ENCODE measurements around the gene PTPRG.

Gene PTPRG

DNA sequence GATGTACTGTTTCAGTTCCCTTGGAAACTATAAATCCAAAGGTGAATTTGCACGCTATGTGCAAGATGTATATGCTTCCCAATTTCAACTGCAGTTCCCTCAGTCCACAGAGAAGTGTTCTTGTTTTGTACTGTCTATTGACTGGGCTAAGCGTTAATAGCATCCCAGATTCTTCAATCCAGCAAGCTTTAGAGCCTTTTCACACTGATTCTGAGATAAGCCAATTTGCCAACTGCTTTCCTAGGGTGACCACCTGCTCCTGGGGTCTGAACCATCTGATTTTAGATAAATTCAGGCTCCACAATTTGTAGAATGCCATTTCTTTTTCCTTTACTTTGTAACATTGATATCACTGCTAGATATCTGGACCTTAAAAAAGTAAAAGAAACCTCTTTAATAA is 340.1 kb downstream of the PTPRG start:
- TF ChIP-seq, protein P1, sequence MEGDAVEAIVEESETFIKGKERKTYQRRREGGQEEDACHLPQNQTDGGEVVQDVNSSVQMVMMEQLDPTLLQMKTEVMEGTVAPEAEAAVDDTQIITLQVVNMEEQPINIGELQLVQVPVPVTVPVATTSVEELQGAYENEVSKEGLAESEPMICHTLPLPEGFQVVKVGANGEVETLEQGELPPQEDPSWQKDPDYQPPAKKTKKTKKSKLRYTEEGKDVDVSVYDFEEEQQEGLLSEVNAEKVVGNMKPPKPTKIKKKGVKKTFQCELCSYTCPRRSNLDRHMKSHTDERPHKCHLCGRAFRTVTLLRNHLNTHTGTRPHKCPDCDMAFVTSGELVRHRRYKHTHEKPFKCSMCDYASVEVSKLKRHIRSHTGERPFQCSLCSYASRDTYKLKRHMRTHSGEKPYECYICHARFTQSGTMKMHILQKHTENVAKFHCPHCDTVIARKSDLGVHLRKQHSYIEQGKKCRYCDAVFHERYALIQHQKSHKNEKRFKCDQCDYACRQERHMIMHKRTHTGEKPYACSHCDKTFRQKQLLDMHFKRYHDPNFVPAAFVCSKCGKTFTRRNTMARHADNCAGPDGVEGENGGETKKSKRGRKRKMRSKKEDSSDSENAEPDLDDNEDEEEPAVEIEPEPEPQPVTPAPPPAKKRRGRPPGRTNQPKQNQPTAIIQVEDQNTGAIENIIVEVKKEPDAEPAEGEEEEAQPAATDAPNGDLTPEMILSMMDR (conservative IDR thresholded peaks at IDR 0.05; ENCODE audit: control insufficient read depth, insufficient read depth, low read depth, low read length) = no peak
- no peak overlapping the region for H3K4me3 ChIP-seq (ENCODE audit: control insufficient read depth, low read depth, low read length)
- DNase-seq (ENCODE audit: low read depth) = no peak

DNA sequence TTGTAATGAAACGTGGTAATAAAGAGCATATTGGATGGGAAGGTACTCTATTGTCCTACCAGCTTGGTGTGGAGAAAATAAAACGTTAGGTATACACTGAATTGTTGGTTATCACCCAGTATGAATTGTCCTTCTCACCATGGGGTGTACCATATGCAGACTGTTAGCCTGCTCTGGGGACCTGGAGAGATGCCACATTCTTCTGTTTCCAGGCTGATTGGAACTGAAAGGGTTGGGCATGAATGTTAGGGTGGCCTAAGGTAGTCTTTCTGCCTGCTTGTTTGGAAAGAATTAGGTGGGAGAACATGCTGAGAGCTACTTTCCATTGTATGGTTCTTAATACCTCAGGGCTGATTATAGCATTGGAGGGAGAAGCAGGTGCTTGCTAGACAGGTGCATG is 340.6 kb downstream of the PTPRG start:
- TF ChIP-seq, protein P1 (conservative IDR thresholded peaks at IDR 0.05; ENCODE audit: control insufficient read depth, insufficient read depth, low read depth, low read length) = no peak
- no peak for DNase-seq (ENCODE audit: low read depth)
- H3K4me3 ChIP-seq (ENCODE audit: control insufficient read depth, low read depth, low read length) = no peak overlapping the region

DNA sequence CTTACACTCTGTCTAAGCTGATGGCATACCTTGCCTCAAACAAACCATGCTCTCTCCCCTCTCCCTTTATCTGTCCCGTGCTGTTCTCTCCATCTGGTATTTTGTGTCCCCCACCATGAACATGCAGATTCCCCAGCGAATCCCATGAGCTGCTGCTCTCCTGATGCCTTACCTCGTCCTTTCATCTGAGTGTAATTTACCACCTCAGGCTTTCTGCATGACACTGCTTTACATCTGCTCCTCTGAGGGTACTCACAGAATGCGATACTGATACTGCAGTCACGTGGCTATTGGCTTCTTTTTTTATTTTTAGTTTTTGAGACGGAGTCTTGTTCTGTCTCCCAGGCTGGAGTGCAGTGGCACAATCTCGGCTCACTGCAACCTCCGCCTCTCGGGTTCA is 341.7 kb downstream of the PTPRG start:
- no peak overlapping the region for H3K4me3 ChIP-seq (ENCODE audit: control insufficient read depth, low read depth, low read length)
- TF ChIP-seq, protein P1 (conservative IDR thresholded peaks at IDR 0.05; ENCODE audit: control insufficient read depth, insufficient read depth, low read depth, low read length) = no peak
- DNase-seq (ENCODE audit: low read depth) = no peak

DNA sequence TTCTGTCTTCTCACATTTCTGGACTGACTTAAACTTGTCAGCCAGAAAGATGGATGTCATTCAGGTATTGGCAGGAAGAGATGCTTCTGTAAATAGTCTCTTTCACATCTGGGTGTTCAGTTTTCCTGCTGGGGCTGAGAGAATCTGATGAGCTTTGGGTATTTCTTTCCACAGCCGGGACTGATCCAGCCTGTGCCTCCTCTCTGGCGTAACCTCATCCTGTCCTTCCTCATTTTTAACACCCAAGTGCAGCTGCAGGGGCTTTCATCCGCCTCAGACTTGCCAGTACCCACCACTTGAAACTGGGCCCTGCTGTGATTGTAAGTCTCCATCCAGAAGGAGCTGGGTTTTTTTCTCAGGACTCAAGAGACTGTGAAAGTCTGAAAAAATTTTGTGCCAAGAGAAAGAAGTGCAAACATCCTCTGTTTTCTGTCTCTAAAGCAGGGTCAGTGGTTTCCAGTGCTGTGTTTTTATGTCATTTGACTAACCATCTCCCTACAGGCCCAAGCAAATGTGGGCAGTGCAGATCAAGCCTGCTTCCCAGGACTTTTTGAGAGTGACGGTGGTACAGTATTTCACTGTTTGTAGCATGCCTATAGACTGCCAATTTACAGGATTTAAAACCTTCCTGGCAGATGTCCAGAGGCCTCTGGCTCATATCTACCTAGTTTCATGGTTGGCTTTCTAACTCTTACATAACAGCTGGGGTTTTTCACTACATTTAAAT is 342.7 kb downstream of the PTPRG start:
- TF ChIP-seq, protein P1 (conservative IDR thresholded peaks at IDR 0.05; ENCODE audit: control insufficient read depth, insufficient read depth, low read depth, low read length) = no peak
- H3K4me3 ChIP-seq (ENCODE audit: control insufficient read depth, low read depth, low read length) = no peak overlapping the region
- DNase-seq (ENCODE audit: low read depth) = peak; percentile 51

DNA sequence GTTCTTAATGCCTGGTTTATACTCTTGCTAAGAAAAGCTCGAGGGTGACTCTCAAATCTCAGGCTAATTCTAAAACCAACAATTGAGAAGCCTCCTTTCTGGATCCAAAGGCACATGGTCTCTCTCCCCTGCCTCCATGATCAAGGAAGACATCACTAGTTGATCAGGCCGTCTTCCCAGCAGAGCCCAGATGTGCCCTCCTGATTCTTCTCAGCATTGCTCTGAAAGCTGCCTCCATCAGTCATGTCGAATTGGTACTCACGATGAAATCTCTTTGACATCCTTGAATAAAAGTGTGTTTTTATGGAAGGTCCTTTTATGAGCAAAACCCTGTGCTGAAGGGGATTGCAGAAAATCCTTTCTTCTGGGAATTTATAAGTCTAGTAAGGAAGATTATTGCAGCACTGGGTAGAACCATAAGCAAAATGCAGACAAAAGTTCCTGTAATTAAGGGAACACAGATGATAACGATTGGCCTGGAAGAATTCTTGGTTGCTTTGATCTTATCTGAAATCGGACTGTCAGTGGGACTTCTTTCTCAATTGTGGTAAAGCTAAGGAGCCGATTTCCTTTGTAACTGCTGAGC is 345.9 kb downstream of the PTPRG start:
- DNase-seq (ENCODE audit: low read depth) = no peak
- H3K4me3 ChIP-seq (ENCODE audit: control insufficient read depth, low read depth, low read length) = no peak overlapping the region
- TF ChIP-seq, protein P1 (conservative IDR thresholded peaks at IDR 0.05; ENCODE audit: control insufficient read depth, insufficient read depth, low read depth, low read length) = no peak

DNA sequence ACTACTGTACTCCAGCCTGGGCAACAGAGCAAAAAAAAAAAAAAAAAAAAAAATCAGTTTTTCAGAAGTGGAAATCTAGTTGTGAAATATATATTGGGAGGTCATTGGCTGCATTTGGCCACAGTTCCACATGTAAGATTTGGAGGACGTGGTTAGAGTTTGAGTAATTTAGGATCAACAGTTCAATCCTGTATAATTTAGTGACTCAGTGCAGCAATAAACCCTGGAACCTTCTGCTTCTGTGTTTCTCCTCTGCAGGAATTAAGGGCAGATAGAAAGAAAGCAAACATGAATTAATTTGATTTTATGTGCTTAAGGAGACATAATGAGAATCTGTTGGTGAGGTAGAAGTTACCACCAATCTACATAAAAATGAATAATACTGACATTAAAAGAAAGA is 347.0 kb downstream of the PTPRG start:
- no peak overlapping the region for H3K4me3 ChIP-seq (ENCODE audit: control insufficient read depth, low read depth, low read length)
- DNase-seq (ENCODE audit: low read depth) = peak; percentile 83
- TF ChIP-seq, protein P1 (conservative IDR thresholded peaks at IDR 0.05; ENCODE audit: control insufficient read depth, insufficient read depth, low read depth, low read length) = no peak
